Right renal pelvis (tissue), 4 donors: ENCODE measurements around the gene IFNAR2. TPM values are rescaled to one million over a fixed set of nuclear protein-coding genes. Genes with fewer than 3 reads are reported as not detected.
A peak's percentile ranks its signal among the peaks of the same experiment; 100 is the strongest.
"Not testable (repeated sequence)": the region's sequence is repeated elsewhere in the genome, so short reads cannot be mapped to it uniquely, and the experiment has no call there.

Experiments
- DNase-seq, 4 donors: peaks; one replicate each; pipeline ENCODE4 v3.0.0-alpha.2; 2013; ENCODE audit warnings: low read depth in 4 of 4, low spot score in 3 of 4, missing footprints in 1 of 4
- polyA plus RNA-seq, 4 donors: library from polyadenylated mRNA; unstranded; fragments of 120-200 nt; gene quantifications; one replicate each; pipeline ENCODE4 v1.2.1, GENCODE V29; 2013; ENCODE audit not compliant: insufficient read length in 4 of 4

Gene IFNAR2
- polyA plus RNA-seq, 4 donors, result 13.0 to 22.1 (median 19.7) TPM

DNA sequence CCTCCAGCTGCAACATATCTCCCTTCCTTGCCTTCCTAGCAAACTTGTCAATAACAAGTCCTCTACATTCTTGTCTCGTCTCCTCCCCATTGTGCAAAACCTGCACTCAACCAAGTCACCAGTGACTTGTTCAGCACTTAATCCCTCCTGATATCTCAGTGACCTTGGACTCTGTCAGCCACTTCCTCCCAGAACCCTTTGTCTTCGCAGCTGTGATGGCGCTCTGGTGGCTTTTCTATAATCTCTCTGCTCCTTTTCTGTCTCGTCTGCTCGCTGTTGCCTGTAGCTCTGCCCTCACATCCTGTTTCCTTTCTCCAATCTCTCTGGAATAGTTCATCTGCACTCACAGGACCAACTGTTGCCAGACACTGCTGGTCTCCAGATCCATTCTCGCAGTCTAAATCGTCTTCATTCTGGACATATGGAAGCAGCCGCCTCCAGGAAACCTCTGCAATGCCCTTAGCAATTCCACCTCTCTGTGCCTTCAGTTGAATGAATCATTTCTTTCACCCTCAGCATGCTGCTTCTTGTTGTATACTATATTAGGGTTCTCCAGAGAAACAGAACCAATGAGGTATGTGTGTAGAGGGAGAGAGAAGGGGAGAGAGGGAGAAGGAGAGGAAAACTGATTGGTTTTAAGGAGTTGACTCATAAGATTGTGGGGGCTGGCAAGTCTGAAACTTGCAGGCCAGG lies 17.4 kb upstream of the IFNAR2 start:
- no peak for DNase-seq

DNA sequence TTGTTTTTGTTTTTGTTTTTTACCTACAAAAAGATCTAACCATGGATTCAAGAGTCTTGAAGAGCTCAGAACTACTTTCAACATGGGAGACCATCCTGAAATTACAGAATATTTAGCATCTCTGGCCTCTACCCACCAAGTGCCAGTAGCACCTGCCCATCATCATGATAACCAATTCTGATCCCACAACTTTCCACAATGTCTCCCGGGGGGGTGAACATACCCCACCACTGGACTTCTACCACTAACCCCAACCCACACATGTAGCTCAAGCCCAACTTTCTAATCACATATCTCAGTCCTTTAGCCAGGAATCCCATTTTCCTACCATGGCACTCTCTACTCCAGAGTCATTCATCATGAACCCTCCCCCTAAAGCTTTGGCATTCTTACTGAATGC lies 15.7 kb upstream of the IFNAR2 start:
- DNase-seq, result no peak

DNA sequence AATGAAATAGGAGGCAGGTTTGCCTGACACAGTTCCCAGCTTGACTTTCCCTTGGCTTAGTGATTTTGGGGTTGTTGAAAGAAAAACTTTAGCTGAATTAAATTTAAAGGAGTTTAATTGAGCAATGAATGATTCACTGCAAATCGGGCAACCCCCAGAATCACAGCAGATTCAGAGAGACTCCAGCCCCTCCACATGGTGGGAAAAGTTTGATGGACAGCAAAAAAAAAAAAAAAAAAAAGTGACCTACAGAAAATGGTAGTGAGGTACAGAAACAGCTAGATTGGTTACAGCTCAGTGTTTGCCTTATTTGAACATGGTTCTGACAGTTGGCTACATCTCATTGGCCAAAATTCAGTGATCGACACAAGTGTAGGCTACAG lies 12.6 kb upstream of the IFNAR2 start:
- no peak for DNase-seq

DNA sequence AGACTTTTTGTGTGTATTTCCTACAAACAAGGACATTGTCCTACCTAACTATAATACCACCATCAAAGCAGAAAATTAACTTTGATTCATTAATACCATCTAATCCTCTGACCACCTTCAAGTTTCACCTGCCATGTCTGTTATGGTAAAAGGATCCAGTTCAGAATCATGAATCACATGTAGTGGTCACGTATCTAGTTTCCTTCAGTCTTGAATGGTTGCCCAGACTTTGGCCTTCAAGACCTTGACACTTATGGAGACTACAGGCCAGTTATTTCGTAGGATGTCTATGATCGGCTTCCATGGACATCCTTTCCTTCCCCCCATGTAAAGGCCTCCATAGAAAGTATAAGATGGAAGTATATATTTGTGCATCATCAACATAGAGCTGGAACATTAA lies 10.4 kb upstream of the IFNAR2 start:
- DNase-seq, result no peak

DNA sequence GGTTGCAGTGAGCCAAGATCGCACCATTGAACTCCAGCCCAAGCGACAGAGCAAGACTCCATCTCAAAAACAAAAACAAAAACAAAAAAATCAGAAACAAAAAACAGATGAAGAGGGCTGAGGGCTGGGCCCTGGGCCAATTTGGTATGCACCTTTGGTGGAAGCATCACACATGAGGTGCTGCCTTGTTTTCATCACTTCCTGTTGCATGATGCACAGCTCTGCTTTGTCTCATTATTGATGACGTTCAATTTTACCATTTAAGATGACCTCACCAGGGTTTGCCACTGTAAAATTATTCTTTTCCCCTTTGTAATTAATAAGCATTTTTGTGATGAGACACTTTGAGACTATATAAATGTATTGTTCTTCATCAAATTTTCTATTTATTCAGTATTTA lies 9.8 kb upstream of the IFNAR2 start:
- no peak for DNase-seq

DNA sequence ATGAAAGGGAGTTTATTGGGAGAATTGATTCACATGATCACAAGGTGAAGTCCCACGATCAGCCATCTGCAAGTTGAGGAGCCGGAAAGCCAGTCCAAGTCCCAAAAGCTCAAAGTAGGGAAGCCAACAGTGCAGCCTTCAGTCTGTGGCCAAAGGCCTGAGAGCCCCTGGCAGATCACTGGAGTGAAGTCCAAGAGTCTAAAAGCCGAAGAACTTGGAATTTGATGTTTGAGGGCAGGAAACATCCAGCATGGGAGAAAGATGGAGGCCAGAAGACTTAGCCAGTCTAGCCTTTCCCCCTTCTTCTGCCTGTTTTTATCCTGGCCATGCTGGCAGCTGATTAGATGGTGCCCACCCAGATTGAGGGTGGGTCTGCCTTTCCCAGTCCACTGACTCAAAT lies 4.4 kb upstream of the IFNAR2 start:
- DNase-seq, result not testable (repeated sequence)

DNA sequence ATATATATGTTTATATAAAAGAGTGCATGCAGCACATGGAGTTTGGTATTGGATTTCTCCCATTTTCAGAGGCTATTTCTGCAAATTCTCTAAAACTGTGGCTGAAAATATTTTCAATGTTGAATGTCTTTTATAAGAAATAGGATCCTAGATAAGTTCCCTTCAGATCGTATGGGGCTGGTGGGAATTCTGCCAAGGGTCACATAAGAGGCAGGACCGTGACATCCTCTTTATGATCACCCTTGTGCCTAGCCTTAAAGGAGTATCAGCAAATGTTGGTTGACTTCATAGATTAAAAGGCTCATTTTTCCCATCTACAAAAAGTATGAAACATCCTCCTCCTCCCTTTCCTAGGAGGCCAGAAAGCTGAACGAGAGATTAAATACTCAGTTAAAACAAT lies 1.3 kb upstream of the IFNAR2 start:
- no peak for DNase-seq

DNA sequence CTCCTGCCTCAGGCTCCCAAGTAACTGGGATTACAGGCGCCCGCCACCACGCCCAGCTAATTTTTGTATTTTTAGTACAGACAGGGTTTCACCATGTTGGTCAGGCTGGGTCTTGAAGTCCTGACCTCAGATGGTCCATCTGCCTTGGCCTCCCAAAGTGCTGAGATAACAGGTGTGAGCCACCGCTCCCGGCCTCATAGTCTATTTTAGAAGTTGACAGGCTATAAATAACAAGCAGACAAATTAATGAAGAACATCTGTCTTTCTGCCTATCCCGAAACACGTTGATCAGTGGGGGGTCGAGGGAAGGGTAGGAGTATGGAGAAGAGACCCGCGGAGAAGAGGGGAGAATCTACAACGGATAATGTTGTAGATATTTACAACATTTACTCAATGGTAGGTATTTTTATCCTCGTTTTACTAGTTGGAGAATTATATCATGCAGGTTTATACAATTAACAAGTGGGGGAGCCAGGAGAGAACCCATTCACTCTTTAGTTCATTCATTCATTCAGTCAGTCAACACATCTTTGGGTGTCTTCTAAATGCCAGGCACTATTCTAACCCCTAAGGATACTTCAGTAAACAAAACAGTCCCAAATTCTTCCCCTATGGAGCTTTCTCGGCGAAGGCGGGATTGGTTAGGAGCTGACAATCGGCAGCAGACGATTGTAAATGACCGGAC lies 497 bp upstream of the IFNAR2 start:
- no peak for DNase-seq

DNA sequence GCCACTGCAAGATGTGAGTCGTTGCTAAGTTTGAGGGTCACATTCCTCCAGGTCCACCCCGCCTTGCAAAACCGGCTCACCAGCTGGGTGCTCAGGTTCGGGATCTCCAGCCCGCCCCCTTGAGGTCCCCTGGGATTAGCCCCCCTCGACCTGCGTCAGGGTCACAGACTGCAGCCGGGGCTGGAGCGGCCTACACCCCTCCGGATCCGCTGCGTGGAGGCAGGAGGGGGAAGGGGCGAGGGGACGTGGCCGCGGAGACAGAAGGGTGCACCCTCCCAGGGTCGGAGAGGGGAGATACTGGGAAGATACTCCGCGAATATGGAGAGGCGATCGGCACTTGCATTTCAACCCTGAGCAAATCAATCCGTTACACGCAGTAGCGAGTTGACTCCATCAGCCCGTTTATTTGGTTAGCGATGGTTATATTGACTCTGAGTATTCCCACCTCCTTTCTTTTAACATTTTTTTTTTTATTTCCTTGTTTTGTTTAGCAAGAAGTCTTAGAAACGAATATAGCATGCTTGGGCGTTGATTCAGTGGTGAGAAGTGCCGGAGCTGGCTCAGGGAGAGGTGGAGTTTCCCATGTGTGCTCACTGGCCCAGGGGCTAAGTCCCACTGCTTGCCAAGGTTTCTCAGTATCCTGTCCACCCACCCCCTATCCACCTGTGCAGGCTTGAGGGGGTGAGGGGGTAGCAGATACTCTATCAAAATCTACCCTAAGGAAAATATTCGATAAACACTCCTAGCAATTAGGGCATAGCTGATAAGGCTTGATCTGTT lies 997 bp downstream of the IFNAR2 start:
- peak in 1 of 4 donors; percentile 49 for DNase-seq

DNA sequence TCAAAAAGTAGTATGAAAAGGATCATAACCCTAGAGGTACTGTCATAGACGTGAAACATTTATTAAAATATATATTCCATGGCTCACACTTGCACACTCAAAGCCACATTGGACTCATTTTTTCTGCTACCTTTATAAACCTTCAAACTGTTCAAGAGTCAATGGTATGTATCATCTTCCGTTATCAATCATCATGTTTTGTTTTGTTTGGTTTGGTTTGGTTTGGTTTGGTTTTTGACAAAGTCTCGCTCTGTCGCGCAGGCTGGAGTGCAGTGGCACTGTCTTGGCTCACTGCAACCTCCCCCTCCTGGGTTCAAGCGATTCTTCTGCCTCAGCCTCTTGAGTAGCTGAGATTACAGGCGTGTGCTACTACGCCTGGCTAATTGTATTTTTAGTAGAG lies 1.8 kb downstream of the IFNAR2 start:
- DNase-seq, result no peak

DNA sequence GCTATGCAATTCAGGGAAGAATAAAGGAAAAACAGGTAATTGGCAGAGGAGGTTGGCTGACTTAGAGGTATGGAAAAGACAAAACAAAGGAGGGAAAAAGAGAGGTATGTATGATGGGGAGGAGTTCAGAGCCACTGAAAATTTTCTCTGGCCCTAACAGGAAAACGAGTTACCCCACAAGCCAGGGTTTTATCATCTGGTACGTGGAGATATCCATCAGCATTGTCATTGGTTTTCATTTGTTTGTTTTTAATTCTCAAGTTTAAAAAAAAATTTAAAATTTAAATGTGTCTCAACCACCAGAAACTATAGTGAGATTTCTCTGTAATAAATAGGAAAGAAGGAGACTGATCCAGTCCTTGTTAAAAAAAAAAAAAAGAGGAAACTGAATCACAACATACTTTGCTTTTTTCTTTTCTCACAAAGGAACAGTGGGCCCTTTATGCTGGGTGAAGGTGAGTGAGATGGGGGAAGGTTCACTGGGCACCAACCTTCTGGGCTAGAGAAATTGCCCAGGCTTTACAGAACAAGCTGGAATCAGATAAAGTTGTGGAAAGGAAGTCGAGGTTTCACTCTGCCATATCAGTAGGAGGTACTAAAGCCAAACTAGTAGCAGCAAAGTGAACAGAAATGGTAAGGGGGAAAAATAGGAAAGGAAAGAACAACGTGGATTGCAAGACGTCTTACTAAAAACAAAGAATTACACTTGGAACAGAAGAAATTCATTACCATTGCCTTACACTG lies 2.7 kb downstream of the IFNAR2 start:
- DNase-seq, result no peak

DNA sequence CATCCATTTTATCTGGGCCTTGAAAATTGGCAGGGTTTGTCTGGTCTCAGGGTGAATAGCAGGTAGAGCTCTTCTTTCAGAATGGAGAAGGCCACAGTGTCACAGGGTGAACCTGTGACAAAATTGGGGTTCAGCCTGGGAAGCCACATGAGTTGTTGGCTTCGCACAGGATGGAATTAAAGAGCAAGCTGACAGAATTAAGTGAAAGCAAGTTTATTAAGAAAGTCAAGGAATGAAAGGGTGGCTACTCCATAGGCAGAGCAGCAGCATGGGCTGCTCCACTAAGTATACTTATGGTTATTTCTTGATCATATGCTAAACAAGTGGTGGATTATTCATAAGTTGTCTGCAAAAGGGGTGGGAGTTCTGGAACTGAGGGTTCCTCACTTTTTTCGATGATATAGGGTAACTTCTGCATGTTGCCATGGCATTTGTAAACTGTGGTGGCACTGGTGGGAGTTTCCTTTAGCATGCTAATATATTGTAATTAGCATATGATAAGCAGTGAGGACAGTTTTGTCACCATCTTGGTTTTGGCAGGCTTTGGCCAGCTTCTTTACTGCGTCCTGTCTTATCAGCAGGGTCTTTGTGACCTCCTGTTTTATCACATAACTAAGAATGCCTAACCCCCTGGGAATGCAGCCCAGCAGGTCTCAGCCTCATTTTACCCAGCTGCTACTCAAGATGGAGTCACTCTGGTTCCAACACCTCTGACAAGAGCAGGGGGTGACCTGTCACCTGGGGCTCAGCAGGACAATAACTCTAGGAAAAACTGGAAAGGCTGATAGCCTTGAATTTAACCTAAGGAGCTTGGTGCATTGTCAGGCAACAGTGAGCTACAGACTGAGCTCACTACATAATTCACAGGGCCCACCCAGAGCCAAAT lies 5.1 kb downstream of the IFNAR2 start:
- no peak for DNase-seq

DNA sequence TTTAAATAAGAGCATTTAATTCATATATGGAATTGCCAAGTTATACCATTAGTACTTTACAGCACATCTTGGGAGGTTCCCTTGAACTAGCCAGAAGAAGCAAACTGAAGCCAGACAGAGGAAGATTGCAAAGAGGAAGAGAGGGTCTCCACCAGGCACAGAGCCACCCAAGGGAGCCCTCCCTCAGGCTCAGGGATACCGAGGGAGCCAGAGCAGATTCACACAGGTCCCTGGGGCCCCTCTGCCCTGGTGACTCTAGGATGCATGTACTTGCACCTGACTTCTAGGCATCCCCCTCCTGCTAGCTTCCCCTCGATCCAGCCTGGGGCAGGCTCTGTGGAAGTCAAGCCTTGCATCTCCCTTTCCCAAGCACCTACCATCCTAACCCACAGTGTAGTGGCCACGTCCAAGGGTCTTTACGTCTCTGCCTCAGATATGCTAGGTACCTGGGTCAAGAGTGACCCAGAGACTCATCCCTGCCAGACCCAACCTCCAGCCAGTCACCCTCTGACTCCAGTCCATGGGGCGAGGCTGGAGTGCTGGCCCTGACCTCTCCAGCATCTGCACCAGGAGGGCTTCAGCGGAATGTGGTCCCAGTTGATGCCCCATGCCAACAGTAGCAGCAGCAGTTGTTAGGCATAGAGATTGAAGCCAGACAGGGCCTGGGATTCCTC lies 6.4 kb downstream of the IFNAR2 start:
- DNase-seq, result no peak

DNA sequence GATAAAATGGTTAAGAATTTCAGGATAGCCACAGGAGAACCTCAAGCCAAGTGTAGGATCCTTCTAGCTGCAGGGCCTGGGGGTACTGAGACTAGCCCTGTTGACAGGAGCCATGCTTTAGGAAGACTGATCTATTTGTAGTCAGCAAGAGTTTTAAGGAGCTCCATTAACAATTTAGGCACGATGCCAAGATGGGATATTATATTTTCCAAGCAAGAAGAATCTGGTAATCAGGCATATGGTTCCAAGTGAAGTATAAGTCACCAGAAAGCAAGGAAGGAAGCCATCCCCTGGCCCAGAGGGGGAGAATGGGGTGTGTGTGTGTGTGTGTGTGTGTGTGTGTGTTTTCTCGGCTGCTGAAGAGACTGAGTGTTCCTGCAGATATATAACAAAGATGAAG lies 7.0 kb downstream of the IFNAR2 start:
- DNase-seq, result no peak

DNA sequence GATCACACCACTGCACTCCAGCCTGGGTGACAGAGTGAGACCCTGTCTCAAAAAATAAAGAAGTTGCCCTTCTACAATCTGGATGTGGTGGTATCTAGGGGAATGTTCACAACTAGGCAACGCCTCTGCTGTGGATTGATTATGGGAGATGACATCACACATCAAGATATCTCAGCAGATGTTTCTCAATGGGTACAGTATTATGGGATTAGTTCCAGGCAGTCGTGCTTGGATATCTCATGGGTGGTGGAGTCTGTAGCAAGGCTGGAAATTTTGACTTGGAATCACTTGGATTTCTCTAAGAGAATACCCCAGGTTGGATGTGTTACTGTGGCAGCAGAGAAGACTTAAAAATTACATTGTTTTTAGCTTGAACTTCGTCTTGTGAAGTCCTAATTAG lies 7.7 kb downstream of the IFNAR2 start:
- DNase-seq, result no peak

DNA sequence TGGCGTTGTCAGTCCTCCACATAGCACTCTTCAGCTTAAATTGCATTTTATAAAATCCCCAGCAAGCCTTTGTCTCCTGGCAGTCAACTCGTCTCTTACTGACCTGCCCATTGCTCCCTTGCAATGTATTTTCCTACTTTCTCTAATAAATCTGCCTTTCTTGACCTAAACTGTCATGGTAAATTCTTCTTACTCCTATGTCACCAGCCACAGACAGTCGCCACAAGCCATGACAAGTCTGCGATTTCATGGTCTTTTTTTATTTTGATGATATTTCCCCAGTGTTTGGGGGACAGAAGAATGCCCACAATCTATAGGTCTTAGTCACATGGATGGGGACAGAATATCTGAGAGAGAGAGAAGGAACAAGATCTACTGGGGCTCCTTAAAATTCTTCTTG lies 8.4 kb downstream of the IFNAR2 start:
- no peak for DNase-seq

DNA sequence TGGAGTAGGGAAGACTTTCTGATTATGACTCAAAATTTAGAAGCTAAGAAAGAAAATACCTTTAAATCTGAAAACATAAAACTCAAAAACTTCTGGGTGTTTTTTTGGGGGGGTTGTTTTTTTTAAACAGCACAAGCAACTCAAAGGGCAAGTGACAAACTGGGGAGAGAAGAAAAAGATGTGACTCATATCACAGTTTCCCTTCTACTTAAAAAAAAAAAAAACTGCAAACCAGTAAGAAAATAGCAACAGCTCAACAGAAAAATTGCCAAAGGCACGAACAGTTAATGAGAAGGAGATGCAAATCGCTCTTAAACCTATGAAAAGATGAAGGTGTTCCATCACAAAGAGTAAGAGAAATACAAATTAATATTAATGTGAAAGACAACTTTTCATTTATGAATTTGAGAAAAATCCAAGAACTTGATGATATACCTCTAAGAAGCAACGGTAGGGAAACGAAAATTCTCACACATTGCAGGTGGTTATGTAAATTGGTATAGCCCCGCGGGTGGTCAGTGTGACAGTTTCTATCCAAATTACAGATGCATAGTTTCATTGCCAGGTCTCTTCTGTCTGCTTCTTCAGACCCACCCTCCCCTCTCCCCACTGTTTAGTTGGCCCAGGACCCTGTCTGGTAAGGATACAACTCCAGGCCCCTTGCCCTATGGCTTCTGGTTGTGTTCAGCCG lies 9.0 kb downstream of the IFNAR2 start:
- DNase-seq, result no peak

DNA sequence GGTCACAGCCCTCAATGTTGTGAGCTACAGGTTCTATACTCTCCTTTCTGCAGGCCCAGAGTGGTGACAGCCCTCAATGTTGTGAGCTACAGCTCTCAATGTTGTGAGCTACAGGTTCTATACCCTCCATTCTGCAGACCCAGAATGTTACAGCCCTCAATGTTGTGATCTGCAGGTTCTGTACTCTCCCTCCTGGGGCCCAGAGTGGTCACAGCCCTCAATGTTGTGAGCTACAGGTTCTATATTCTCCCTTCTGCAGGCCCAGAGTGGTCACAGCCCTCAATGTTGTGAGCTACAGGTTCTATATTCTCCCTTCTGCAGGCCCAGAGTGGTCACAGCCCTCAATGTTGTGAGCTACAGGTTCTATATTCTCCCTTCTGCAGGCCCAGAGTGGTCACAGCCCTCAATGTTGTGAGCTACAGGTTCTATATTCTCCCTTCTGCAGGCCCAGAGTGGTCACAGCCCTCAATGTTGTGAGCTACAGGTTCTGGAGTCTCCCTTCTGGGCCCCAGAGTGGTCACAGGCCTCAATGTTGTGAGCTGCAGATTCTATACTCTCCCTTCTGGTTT lies 9.9 kb downstream of the IFNAR2 start:
- DNase-seq, result not testable (repeated sequence)

DNA sequence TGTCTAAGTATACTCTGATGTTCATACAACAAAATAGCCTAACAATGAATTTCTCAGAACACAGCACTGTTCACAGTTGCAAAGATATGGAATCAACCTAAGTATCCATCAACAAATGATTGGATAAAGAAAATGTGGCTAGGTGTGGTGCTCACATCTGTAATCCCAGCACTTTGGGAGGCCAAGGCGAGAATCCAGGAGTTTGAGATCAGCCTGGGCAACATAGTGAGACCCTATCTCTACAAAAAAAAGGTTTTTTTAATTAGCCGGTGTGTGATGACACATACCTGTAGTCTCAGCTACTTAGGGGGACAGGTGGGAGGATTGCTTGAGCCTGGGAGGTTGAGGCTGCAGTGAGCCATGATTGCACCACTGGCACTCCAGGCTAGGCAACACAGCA lies 10.7 kb downstream of the IFNAR2 start:
- no peak for DNase-seq
